HepG2 (cell line): Measurements from ENCODE around the gene NFXL1. TPM values are rescaled to one million over a fixed set of nuclear protein-coding genes. Genes with fewer than 3 reads are reported as not detected.

ENCODE experiments used
- ATAC-seq: fragments of 200-7000 bp; cut with Tn5 transposase; 3 replicates; pipeline ENCODE4 v1.9.1; 2020; ENCODE audit warnings: mild to moderate bottlenecking, moderate library complexity
- BruUV-seq: library from RNA; stranded (reverse); fragments of 400-500 nt; replicated peaks from 2 replicates; lab custom pipeline; 2021; lab: Mats Ljungman, UMichigan
- CTCF ChIA-PET: fragments of 300-600 bp; formaldehyde crosslinking; extraction: SDS; loops from one replicate; lab custom pipeline; 2021; ENCODE audit warnings: low total read pairs, inconsistent platforms, low intra/inter-chr PET ratio; lab: Yijun Ruan, JAX
- POLR2A ChIA-PET: fragments of 350-600 bp; sonication (Branson Sonifier 250); formaldehyde crosslinking; loops from one replicate; lab custom pipeline; 2020; ENCODE audit warnings: antibody characterized with exemption, inconsistent platforms; lab: Yijun Ruan, JAX
- DNase-seq: peaks from one replicate; pipeline ENCODE4 v3.0.0-alpha.2; 2015; ENCODE audit warnings: low spot score
- FAIRE-seq: peaks from 3 replicates; lab custom pipeline; 2011; peaks lifted over from hg19 to GRCh38; lab: Jason Lieb, UNC
- H2AFZ ChIP-seq: one replicate; pipeline ENCODE4 v1.6.1; 2011; ENCODE audit warnings: low read length, inconsistent platforms
- H3K27ac ChIP-seq: fragments of 300-600 bp; 3 replicates; pipeline ENCODE4 v1.8.0; 2011; ENCODE audit warnings: mixed run types, mild to moderate bottlenecking, mixed read lengths, low read length, inconsistent platforms; ENCODE audit not compliant: insufficient read depth; ENCODE audit errors: extremely low read length
- H3K27me3 ChIP-seq, 2 experiments: fragments of 200-600 bp in 1 of 2; 2 replicates in 1 of 2; 3 replicates in 1 of 2; pipeline versions ENCODE4 v1.6.0 to v1.8.0; 2011; ENCODE audit warnings: low read length in 2 of 2, mild to moderate bottlenecking in 2 of 2, moderate library complexity in 2 of 2, inconsistent platforms in 1 of 2; ENCODE audit not compliant: insufficient read depth in 2 of 2, control insufficient read depth in 1 of 2
- H3K36me3 ChIP-seq, 2 experiments: fragments of 200-600 bp in 1 of 2; replicated peaks in 1 of 2; 2 replicates in 1 of 2; 3 replicates in 1 of 2; pipeline versions ENCODE4 v1.5.1 to v1.8.0; 2011; ENCODE audit warnings: low read length in 2 of 2, inconsistent platforms in 1 of 2; ENCODE audit not compliant: insufficient read depth in 2 of 2, control insufficient read depth in 1 of 2
- H3K4me1 ChIP-seq: 2 replicates; pipeline ENCODE4 v1.5.1; 2012; ENCODE audit warnings: low read length, inconsistent platforms; ENCODE audit not compliant: insufficient read depth
- H3K4me2 ChIP-seq: 2 replicates; pipeline ENCODE4 v1.6.0; 2011; ENCODE audit warnings: low read depth, low read length, inconsistent platforms
- H3K4me3 ChIP-seq, 3 experiments: fragments of 200-600 bp in 1 of 3; sonication (generic), shearing (Covaris generic) in 1 of 3; replicated peaks in 1 of 3; 2 replicates each; pipeline ENCODE4 v1.5.1; 2011 to 2016; ENCODE audit warnings: low read length in 3 of 3, inconsistent platforms in 2 of 3, low read depth in 2 of 3, mild to moderate bottlenecking in 2 of 3, control low read depth in 1 of 3, mixed read lengths in 1 of 3; ENCODE audit not compliant: insufficient read depth in 1 of 3
- H3K79me2 ChIP-seq: one replicate; pipeline ENCODE4 v1.6.1; 2011; ENCODE audit warnings: low read length, inconsistent platforms; ENCODE audit not compliant: insufficient read depth
- H3K9ac ChIP-seq: 2 replicates; pipeline ENCODE4 v1.6.0; 2011; ENCODE audit warnings: mild to moderate bottlenecking, low read depth, low read length, inconsistent platforms; ENCODE audit not compliant: insufficient read depth
- H3K9me3 ChIP-seq: 2 replicates; pipeline ENCODE4 v1.5.1; 2012; ENCODE audit warnings: mild to moderate bottlenecking, low read length
- H4K20me1 ChIP-seq: 2 replicates; pipeline ENCODE4 v1.6.0; 2011; ENCODE audit warnings: inconsistent platforms, mild to moderate bottlenecking, low read length, moderate library complexity; ENCODE audit not compliant: insufficient read depth
- BHLHE40 ChIP-seq: IDR thresholded peaks from 2 replicates; pipeline ENCODE4 v1.6.1; 2011; ENCODE audit warnings: low read length, improper control_type of control experiment
- GATAD2A ChIP-seq: IDR thresholded peaks from 2 replicates; pipeline ENCODE4 v1.6.1; 2016
- PAX8 ChIP-seq: sonication (generic); formaldehyde crosslinking; IDR thresholded peaks from 2 replicates; pipeline ENCODE4 v1.8.0; 2022; ENCODE audit warnings: mild to moderate bottlenecking, missing genetic modification reagents, borderline replicate concordance
- SAFB2 ChIP-seq: sonication (generic); formaldehyde crosslinking; IDR thresholded peaks from 2 replicates; pipeline ENCODE4 v1.5.1; 2020; ENCODE audit warnings: missing genetic modification reagents, low read depth, mild to moderate bottlenecking, borderline replicate concordance
- ZMAT3 ChIP-seq: sonication (generic); formaldehyde crosslinking; conservative IDR thresholded peaks from 2 replicates; pipeline ENCODE4 v1.7.0; 2021; ENCODE audit warnings: missing genetic modification reagents
- ZNF180 ChIP-seq: sonication (generic); formaldehyde crosslinking; IDR thresholded peaks from 2 replicates; pipeline ENCODE4 v1.4.0; 2020; ENCODE audit warnings: low read depth, missing genetic modification reagents, borderline replicate concordance
- ZNF333 ChIP-seq: sonication (generic); formaldehyde crosslinking; IDR thresholded peaks from 2 replicates; pipeline ENCODE4 v1.4.0; 2020; ENCODE audit warnings: mild to moderate bottlenecking, missing genetic modification reagents, borderline replicate concordance
- ZNF557 ChIP-seq: sonication (generic); formaldehyde crosslinking; IDR thresholded peaks from 2 replicates; pipeline ENCODE4 v1.4.0; 2020; ENCODE audit warnings: missing genetic modification reagents
- ZNF672 ChIP-seq: sonication (generic); formaldehyde crosslinking; IDR thresholded peaks from 2 replicates; pipeline ENCODE4 v1.8.1; 2022; ENCODE audit warnings: missing genetic modification reagents
- ZSCAN12 ChIP-seq: sonication (generic); formaldehyde crosslinking; IDR thresholded peaks from 2 replicates; pipeline ENCODE4 v1.9.0; 2021; ENCODE audit warnings: mild to moderate bottlenecking, missing genetic modification reagents
- WGBS: methylation state at CpG from one replicate; pipeline ENCODE4 v1.1.6; 2017; ENCODE audit warnings: low lambda C conversion rate; 5-methylcytosine and 5-hydroxymethylcytosine counted together
- in situ Hi-C: cut with HindIII; loops from 2 replicates; pipeline ENCODE4 v1.10.0; 2017; ENCODE audit warnings: low pct_unique_long_range_greater_than_20kb; ENCODE audit not compliant: extremely low pct_ligation_motif_present
- intact Hi-C: fragments of 100-400 bp; cut with micrococcal nuclease; formaldehyde crosslinking; loops from one replicate; pipeline ENCODE4 v1.10.0; 2022; ENCODE audit not compliant: unreplicated experiment
- polyA plus RNA-seq, 8 experiments: library from polyadenylated mRNA; depleted of rRNA in 3 of 8; stranded (reverse) in 7 of 8; unstranded in 1 of 8; fragments of >200 nt; fragmentation: Illumina TruSeq in 4 of 8; extraction: Trizol in 4 of 8; gene quantifications; 2 replicates each; pipeline versions ENCODE4 v1.2.1 to v1.2.3, GENCODE V29; 2011 to 2016; ENCODE audit warnings: low read depth in 4 of 8, missing spikeins in 1 of 8, mixed read lengths in 1 of 8; ENCODE audit not compliant: insufficient read depth in 1 of 8
- total RNA-seq, 5 experiments: library from RNA; depleted of rRNA; stranded (reverse); fragments of >200 nt; fragmentation: Illumina TruSeq; extraction: Trizol; gene quantifications; 2 replicates each; pipeline ENCODE4 v1.2.3, GENCODE V29; 2016; ENCODE audit warnings: low read depth in 1 of 5
- TF ChIP-seq, protein P1 (sequence below): sonication (generic); formaldehyde crosslinking; IDR thresholded peaks from 2 replicates; pipeline ENCODE4 v1.5.0; 2020; ENCODE audit warnings: missing genetic modification reagents, mild to moderate bottlenecking, borderline replicate concordance
- TF ChIP-seq, protein P2 (sequence below): sonication (generic); formaldehyde crosslinking; IDR thresholded peaks from 2 replicates; pipeline ENCODE4 v1.4.0; 2020; ENCODE audit warnings: missing genetic modification reagents
- TF ChIP-seq, protein P3 (sequence below): sonication (generic); formaldehyde crosslinking; IDR thresholded peaks from 2 replicates; pipeline ENCODE4 v1.8.1; 2023; ENCODE audit warnings: missing genetic modification reagents, mild to moderate bottlenecking, borderline replicate concordance
- TF ChIP-seq, protein P4 (sequence below), 2 experiments: IDR thresholded peaks; 2 replicates each; pipeline ENCODE4 v1.6.1; 2011 to 2012; ENCODE audit warnings: low read length in 2 of 2, borderline replicate concordance in 1 of 2, low read depth in 1 of 2, mild to moderate bottlenecking in 1 of 2, moderate library complexity in 1 of 2
- TF ChIP-seq, protein P5 (sequence below): sonication (generic); formaldehyde crosslinking; conservative IDR thresholded peaks from 2 replicates; pipeline ENCODE4 v1.8.0; 2022; ENCODE audit warnings: low read depth, missing genetic modification reagents
- TF ChIP-seq, protein P6 (sequence below): sonication (generic); formaldehyde crosslinking; IDR thresholded peaks from 2 replicates; pipeline ENCODE4 v1.8.1; 2022; ENCODE audit warnings: mild to moderate bottlenecking, missing genetic modification reagents

Gene NFXL1
- total and polyA plus RNA-seq, 2 of the 13 experiments (the other 11 are each of a cell fraction or from before 2014, with no cell fraction given): 12.0 to 18.6 TPM

DNA sequence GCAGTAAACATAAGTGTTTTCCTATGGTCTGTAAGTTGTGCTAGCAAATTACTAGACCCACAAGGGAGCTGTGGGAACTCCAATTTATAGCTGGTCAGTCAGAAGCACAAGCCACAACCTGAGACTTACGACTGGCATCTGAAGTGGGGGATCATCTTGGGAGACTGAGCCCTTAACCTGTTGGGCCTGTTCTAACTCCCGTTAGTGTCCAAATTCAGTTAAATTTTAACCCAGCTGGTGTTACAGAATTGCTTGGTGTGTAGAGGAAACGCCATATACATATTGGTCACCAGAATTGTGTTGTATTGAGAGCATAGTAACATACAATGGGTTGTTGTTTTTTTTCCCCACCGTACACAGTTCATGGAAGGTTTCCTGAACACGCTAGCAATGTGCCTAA, 25.1 kb upstream of the NFXL1 start (continued):
- TF ChIP-seq, protein P1, sequence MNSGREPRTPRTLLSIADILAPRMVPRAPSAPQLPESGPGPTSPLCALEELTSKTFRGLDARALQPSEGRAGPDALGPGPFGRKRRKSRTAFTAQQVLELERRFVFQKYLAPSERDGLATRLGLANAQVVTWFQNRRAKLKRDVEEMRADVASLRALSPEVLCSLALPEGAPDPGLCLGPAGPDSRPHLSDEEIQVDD (CRISPR knock-in tag): no peak
- TF ChIP-seq ZNF180 (CRISPR knock-in tag): no peak
- no peak for TF ChIP-seq SAFB2
- TF ChIP-seq GATAD2A (CRISPR knock-in tag): no peak
- TF ChIP-seq ZSCAN12 (CRISPR knock-in tag): no peak

DNA sequence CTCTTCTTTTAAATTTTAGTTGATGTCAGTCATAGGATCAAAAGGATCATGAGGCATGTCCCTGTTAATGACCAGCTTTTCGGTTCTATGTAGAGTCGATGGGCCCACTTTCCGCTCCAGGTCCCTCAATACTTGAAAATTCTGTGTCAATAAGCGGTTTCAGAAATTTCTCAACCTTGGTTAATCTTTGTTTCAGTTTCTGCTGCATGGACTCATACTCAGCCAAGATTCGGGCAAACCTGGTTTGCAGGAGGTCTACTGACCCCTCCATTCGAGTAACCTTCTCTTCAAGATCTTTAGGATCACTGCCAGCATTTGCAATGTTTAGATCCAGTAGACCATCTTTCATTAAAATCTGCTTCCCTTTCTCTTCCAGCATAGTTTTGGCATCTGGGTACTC, 22.0 kb upstream of the NFXL1 start:
- FAIRE-seq: no peak
- ChIA-PET POLR2A (no interaction called here), CTCF (no interaction called here)
- in situ Hi-C loops (no loop called here), intact Hi-C loops (no loop called here)
- Histone ChIP-seq H3K4me2 (no peak overlapping the region), H3K4me1 (peaks cover 6% of the 10 kb centered on the region), H3K4me3 (no peak overlapping the region), H3K27ac (no peak overlapping the region), H3K27me3 (no peaks in the 10 kb centered on the region), H3K79me2 (no peaks in the 10 kb centered on the region), H3K9ac (no peak overlapping the region), H3K36me3 (no peaks in the 10 kb centered on the region), H4K20me1 (no peaks in the 10 kb centered on the region), H3K9me3 (no peaks in the 10 kb centered on the region), H2AFZ (no peak overlapping the region)
- ATAC-seq: no peak
- DNase-seq: no peak
- BruUV-seq: no TSS peak
- 34% methylated on average over 6 of the region's 6 CpGs for WGBS
- TF ChIP-seq ZNF672 (CRISPR knock-in tag): no peak
- TF ChIP-seq, protein P2, sequence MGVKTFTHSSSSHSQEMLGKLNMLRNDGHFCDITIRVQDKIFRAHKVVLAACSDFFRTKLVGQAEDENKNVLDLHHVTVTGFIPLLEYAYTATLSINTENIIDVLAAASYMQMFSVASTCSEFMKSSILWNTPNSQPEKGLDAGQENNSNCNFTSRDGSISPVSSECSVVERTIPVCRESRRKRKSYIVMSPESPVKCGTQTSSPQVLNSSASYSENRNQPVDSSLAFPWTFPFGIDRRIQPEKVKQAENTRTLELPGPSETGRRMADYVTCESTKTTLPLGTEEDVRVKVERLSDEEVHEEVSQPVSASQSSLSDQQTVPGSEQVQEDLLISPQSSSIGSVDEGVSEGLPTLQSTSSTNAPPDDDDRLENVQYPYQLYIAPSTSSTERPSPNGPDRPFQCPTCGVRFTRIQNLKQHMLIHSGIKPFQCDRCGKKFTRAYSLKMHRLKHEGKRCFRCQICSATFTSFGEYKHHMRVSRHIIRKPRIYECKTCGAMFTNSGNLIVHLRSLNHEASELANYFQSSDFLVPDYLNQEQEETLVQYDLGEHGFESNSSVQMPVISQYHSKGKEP (CRISPR knock-in tag): no peak
- no peak for TF ChIP-seq PAX8 (CRISPR knock-in tag)
- TF ChIP-seq, protein P3, sequence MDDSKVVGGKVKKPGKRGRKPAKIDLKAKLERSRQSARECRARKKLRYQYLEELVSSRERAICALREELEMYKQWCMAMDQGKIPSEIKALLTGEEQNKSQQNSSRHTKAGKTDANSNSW (CRISPR knock-in tag): no peak
- TF ChIP-seq, protein P4, sequence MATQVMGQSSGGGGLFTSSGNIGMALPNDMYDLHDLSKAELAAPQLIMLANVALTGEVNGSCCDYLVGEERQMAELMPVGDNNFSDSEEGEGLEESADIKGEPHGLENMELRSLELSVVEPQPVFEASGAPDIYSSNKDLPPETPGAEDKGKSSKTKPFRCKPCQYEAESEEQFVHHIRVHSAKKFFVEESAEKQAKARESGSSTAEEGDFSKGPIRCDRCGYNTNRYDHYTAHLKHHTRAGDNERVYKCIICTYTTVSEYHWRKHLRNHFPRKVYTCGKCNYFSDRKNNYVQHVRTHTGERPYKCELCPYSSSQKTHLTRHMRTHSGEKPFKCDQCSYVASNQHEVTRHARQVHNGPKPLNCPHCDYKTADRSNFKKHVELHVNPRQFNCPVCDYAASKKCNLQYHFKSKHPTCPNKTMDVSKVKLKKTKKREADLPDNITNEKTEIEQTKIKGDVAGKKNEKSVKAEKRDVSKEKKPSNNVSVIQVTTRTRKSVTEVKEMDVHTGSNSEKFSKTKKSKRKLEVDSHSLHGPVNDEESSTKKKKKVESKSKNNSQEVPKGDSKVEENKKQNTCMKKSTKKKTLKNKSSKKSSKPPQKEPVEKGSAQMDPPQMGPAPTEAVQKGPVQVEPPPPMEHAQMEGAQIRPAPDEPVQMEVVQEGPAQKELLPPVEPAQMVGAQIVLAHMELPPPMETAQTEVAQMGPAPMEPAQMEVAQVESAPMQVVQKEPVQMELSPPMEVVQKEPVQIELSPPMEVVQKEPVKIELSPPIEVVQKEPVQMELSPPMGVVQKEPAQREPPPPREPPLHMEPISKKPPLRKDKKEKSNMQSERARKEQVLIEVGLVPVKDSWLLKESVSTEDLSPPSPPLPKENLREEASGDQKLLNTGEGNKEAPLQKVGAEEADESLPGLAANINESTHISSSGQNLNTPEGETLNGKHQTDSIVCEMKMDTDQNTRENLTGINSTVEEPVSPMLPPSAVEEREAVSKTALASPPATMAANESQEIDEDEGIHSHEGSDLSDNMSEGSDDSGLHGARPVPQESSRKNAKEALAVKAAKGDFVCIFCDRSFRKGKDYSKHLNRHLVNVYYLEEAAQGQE (IDR thresholded peaks at IDR 0.05; ENCODE audit: borderline replicate concordance in 1 of 2, low read depth in 1 of 2, low read length in 2 of 2): no peak
- TF ChIP-seq, protein P5, sequence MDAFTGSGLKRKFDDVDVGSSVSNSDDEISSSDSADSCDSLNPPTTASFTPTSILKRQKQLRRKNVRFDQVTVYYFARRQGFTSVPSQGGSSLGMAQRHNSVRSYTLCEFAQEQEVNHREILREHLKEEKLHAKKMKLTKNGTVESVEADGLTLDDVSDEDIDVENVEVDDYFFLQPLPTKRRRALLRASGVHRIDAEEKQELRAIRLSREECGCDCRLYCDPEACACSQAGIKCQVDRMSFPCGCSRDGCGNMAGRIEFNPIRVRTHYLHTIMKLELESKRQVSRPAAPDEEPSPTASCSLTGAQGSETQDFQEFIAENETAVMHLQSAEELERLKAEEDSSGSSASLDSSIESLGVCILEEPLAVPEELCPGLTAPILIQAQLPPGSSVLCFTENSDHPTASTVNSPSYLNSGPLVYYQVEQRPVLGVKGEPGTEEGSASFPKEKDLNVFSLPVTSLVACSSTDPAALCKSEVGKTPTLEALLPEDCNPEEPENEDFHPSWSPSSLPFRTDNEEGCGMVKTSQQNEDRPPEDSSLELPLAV (CRISPR knock-in tag): no peak
- TF ChIP-seq, protein P6, sequence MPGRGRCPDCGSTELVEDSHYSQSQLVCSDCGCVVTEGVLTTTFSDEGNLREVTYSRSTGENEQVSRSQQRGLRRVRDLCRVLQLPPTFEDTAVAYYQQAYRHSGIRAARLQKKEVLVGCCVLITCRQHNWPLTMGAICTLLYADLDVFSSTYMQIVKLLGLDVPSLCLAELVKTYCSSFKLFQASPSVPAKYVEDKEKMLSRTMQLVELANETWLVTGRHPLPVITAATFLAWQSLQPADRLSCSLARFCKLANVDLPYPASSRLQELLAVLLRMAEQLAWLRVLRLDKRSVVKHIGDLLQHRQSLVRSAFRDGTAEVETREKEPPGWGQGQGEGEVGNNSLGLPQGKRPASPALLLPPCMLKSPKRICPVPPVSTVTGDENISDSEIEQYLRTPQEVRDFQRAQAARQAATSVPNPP (CRISPR knock-in tag): no peak
- TF ChIP-seq ZNF557: no peak
- no peak for TF ChIP-seq ZNF333
- no peak for TF ChIP-seq BHLHE40
- TF ChIP-seq ZMAT3 (CRISPR knock-in tag): no peak
